ENCODE measurements around the gene PRDM16.

The PRDM16 gene

DNA sequence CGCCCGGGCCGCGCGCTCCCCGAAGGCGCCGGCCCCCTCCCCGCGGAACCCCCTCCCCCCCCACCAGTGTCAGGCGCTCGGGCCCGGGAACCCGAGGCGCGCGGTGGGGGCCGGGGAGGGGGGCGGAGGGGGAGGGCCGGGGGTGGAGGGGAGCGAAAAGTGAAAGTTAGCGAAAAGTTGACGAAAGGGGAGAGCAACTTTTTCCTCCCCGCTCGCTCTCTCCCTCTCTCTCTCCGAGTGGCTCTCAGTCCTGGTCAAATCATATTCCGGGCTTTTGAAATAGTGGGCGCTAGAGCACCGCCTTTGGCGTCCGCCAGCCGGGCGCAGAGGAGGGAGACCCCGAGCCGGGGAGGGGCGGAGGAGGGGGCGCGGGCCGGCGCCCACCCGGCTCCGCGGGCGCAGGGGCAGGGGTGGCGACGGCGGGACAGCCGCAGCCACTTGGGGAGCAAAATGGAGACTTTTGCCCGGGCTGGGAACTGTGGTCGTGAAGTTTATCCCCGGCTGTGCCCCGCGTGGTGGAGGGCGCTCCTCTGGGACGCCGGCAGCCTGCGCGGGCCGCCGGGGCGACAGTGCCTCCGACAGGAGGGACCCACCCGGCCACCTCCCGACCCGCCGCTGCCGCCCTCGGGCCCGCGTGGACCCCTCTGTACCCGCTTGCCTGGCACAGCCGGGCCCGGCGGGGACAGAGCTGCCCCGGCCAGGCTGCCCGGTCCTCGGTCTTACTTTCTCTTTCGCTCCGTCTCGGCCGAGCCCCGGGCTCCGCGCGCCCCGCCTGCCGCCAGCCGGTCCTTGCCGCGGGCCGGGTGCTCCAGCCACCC is 697 bp downstream of the PRDM16 start:
- DNase-seq (ENCODE audit: low spot score), result no peak

DNA sequence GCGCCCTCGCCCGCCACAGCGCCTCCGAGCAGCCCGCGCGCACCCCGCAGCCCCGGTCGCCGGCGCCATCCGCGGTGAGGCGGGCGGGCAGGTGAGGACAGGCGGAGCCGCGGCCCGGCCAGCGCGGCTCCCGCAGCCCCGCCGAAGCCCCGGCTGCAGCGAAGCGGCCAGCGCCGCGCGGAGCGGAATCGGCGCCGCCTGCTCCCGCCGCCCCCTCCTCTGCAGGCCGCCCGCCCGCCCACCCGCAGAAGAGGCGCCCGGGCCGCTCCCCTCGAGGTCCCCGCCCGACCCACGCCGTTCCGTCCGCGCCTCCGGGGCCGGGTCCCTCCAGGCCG is 1.3 kb downstream of the PRDM16 start:
- no peak for DNase-seq (ENCODE audit: low spot score)

DNA sequence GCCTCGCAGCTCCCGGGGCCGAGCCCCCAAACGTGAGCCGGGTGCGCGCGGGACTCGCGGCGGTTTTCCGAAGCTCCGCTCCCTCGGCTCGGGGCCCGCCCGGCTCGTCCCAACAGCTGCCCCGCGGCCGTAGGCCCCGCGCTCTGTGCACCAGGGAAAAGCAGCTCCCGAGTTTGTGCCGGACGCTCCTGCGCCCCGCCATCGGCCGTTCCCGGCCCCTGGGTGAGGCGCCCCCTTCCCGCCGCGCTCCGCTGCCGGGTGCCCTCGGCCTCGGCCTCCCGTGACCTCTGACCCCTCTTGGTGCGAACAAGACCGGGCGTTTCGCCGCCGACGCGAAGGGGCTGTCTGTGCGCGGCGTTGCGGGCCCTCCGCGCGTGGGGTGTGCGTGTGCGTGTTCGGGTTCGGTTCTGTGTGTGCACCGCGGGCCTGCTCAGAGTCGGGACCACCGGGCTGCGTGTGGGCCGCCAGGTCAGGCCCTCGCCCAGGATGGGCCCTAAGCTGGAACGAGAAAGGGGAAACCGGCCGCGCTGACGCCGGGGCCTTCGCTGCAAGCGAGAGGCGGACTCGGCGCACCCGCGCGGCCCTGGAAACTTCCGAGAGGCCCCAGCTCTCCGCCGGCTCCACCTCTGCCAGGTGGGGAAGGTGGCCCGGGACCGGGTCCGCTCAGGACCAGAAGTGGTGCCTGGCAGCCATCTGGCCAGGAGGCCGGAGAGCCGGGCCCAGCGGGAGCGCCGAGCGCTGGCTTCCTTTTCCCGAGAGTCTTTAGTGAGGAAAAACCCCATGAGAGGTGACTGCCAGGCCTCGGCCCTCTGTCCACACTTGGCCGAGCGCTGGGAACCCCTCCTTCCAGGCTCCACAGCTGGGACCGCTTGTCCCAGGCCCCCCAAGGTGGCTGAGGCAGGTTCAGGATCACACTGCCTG is 1.9 kb downstream of the PRDM16 start:
- DNase-seq (ENCODE audit: low spot score), result no peak

DNA sequence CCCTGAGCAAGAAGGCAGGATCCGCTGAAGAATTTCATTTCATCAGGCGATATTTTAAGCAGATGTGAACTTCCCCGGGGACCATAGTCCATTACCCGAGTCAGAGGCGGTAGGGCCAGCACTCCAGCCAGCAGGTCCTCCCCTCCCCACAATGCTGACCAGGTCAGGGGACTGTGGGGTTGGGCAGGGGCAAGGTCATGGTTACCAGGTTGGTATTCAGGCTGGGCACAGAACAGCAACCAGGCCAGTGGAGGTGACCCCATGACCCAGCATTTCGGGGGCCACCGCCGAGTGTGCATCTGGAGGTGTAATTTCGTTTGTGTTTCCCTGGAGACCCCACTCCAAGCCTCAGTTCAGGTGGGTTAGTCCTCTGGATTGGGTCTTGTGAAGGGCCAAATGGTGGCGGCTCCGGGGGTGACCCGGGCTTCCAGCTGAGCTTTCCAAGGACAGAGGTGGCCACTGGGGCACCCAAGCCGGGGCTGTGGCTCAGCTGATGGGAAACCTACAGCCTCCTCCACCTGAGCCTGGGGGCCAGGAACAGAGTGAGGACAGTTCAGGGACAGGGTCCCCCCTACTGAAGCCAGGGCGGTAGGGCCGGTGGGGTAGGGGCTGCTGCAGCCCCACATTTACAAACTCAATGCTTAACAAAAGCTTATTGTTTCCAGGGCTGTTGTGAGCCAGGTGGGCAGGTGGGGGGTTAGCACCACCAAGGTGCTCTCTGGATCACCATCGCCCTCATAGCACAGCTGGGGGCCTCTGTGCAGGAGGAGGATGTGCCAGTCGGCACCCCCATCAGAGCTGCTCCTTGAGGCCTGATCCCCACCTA is 2.8 kb downstream of the PRDM16 start:
- no peak for DNase-seq (ENCODE audit: low spot score)

DNA sequence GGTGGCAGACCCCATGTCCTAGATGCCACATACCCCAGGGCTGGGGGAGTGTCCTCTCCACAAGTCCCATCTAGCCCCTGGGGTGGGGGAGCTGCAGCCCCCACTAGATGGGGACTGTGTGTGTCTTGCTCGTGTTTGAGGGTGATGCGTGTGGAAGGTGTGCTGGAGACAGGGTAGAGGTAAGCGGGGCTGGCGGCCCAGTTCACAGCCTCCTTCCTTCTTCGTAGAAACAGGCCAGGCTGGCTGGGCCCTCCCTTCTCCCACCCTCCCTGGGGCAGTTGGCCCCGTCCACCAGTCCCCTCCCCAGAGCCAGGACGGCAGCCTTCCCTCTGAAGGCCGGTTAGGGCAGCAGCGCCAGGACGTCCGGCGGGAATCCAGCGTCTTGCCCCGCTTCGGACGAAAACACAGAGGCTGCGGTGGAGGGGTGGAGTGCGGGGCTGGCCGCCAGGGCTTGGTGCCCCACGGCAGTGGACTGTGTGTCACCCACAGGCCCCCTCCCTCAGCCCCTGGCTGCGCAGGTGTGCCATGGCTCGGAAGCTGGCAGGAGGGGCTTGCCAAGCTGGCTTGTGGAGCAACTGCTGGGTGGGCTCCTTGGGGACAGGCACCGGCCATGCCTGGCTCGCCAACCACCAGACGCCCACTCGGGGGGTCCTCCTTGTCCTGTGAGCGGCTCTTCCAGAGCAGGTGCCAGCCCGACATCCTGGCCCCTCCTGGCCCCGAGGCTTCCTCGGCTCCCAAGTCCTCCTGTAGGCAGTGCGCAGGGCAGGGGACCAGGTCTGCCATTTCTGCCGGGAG is 3.6 kb downstream of the PRDM16 start:
- DNase-seq (ENCODE audit: low spot score), result no peak

DNA sequence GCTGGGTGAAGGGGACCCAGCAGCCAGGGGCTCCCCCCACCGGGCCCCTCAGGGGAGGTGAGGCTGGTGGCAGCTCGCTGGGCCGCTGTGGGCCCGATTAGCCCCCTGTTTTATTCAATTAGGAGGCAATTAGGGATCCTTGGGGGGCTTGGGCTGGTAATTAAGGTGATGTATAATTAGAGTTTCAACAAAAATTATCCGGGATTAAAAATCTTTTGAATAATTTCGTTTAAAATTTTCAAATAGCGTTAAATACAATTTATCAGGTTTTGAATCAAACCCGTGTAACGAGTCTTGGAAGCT is 4.1 kb downstream of the PRDM16 start:
- DNase-seq (ENCODE audit: low spot score), result no peak

DNA sequence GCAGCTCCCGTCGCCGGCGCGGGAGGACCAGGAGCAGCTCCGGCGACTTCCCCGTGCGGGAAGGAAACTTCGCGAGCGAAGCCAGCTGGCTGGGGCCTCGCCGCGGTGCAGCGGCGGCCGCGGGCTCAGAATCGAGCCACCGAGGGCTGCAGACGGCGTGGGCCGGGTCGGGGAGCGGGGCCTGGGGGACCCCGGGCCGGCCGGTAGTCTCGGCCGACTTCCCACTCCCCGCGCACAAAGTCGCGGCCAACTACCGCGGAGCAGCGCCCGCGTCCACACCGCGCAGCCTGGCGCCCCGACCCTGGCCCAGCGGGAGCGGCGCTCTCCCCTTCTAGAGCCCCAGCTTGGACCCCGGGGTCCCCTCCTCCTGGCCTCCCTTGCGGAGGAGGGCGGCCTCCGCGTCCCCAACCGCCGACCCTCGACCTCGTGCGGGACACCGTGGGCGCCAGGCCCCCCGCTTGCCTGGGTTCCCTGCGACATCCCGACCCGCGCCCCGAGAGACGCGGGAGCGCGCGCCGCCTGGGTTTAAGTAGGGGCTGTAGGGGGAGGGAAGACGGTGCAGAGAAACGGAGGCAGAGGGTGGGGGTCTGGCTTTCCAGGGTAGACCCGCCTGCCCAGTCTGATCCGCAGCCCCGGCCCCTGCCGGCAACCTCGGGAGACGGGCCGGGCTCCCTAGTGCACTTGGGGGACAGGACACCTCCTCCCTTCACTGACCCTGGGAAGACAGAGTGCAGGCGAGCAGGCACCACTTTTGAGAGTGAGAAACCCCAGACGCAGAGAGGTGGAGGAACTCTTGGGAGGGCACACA is 4.7 kb downstream of the PRDM16 start:
- no peak for DNase-seq (ENCODE audit: low spot score)

DNA sequence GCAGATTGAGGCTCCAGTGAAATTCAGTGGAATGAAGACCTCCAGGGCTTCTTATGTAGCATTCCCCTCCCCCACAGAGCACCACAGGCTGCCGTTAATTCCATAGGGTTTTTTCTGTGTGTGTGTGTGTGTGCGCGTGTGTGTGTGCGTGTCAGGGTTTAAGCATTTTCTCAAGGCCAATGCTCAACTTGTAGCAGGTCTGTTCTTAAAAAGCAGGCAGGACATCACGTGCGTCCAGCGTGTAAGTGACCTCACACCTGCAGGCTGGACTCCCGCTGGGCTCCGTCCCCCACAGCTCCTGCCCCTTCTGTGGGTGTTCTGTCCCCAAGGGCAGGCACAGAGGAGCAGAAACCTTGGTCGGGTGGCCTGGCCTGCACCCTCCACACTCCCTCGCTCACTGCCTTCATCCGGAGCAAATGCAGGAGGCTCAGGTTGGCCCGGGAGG is 5.3 kb downstream of the PRDM16 start:
- DNase-seq (ENCODE audit: low spot score), result no peak

DNA sequence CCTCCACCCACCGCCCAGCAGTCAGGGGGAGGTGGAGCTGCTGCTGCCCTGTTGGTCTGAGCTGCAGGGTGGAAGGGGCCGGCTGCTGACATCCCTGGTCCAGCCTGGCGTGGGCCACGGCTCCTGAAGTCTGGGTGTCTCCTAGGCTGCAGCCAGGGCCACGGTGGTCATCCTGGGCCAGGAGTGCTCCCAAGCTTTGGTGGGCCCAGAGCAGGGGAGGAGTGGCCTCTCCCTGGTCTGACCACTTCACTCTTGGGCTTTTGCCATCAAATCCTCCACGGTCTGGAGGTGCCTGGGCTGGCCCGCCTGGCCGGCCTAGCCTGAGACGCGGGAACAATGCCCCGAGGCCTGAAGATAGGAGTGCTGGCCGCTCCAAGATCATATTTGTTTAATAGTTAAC is 5.8 kb downstream of the PRDM16 start:
- DNase-seq (ENCODE audit: low spot score), result no peak

DNA sequence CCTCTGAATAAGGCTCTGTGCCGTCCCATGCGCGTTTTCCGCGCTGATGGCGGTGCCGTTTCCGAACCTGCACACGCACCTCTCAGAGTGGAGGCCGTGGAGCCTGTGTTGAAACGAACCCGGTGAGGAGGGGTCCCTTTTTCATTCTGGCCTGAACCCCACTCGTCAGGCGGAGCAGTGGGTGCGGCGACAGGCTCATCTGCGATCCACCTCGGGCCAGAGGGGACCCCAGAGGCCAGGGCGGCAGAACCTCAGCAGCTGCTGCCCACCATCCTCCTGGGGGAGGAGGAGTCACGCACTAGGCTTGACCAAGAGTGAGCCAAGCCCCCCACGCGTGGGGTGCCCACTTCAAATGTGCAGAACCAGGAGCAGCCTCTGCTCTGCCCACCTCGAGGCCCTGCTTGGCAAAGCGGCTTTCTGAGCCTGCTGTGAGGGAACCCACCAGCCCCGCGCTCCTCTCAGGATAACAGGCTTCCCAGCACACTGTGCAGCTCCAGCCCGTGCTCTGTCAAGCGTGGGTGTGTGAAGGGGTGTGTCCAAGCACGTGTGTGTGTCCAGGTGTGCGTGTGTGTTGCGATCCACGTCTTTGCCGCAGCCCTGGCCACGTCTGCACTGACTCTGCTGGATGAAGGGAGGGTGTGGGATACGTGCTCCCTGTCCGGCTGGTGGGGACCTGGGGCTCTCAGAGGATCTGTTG is 6.8 kb downstream of the PRDM16 start:
- no peak for DNase-seq (ENCODE audit: low spot score)

DNA sequence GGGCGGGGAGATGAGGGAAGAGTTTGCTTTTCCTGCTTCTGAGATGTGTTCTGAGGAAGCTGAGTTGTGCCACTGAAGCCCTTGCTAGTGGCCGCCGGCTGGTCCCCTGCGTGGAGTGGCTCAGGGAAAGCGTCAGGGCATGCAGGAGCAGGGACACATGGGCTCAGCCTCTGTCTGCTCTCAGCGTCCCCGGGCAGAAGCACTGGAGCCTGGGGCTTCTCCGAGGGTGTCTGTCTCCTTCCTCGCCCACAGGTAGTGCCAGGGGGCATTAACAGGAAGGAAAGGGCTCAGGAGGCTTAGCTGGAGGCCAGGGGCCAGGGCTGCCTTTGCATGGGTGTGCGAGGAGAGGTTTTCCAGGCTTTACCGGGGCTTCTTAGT is 7.3 kb downstream of the PRDM16 start:
- no peak for DNase-seq (ENCODE audit: low spot score)

DNA sequence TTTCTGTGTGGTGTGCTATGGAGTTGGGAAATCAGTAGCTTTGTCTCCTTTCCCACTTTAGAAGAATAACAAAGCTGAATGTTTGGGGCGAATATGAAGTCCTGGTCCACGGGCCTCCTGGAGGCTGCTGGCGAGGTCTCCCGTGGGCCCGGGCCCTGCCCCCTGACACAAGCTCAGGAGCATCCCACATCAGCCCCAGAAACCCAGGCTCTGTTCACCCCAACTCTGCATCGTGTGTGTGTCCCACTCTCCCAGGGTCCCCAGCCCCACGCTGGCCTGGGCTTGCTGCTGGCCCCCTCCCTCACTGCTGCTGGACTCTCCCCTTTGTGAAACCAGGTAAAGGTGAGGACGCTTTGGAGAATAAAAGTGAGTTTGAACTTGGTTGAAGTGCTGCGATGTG is 8.1 kb downstream of the PRDM16 start:
- DNase-seq (ENCODE audit: low spot score), result no peak

DNA sequence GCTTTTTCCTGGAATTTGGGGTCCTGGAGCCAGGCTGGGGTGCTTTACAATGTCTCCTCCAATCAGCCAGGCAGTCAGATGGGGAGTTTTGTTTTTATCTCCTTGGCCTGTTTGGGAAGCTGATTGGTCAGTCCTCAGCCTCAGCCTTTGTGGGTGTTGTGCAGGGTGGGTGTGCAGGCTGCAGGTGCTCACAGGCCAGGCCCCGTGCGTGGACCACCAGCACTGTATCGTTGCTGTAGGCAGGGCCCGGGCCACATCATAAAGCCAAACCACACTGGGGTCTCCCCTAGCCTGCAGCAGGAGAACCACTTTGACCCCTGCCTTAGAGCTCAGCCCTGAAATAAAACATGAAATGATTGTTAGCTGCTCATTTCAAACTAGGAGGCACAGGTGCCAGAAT is 8.6 kb downstream of the PRDM16 start:
- no peak for DNase-seq (ENCODE audit: low spot score)

DNA sequence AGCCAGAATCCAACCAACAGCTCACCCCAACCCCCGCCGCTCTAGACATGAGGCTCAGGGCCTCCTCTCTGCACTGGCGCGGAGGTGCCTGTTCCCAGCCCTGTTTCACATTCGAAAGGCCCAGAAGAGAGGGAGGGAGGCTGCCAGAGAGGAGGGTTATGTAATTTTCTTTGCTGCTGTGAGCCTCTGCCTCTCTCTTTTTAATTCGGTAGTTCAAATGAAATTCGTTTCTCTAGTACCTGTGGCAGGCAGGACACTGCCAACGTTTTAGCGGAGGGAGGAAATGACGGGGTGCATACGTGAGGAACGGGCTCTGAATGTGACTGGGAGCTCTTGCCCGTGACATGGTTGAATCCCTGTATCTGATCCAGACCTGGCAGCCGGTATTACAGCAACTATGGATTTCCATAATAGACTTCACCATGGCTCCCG is 9.4 kb downstream of the PRDM16 start:
- DNase-seq (ENCODE audit: low spot score), result no peak

DNA sequence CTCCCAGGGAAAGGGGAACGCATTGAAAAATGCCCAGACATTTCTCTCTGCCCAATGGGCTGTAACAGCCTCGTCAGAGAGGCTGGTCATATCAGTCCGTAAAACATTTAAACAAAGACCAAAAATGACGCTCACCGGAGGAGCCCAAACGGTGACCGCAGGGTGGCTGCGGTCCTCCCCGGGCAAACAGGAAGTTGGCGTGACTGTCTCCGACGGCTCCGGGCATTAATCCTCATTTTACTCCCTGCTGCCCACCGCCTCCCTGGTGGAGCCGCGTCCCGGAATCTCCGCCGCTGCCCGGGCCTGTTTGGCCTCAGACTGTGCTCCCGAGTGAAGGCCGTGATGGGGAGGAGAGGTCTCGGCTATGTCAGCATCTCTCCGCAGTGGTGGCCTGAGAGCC is 9.9 kb downstream of the PRDM16 start:
- no peak for DNase-seq (ENCODE audit: low spot score)

DNA sequence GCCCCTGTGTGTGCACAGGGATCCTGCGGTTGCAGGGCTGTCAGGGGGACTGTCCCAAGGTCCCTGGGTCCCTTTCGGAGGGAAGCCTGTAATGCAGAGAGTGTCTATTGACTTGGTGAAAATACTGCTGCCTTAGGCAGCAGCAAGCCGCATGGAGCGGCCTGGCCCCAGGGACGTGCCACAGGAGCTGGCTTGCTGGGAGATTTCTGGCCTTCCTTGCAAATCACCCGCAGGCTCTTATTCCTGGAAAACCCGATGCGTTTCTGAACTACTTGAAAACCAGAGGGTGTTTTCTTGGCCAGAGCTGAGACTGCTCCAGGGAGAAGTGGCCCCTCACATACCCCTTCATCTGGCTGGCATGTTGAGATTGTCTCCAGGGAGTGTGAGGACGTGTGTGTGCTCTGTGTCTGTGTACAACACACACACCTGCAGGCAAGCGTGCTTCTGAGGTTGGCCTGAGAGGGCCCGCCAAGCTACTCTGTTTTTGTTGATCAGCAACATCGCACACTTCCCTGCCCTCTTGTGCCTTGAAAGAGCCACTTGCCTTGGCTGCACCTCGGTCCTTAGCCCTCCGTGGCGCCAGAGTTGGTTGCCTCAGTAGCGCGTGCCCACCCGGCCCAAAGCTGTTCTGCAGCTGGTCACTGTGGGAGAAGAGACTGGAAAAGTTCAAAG is 10.5 kb downstream of the PRDM16 start:
- no peak for DNase-seq (ENCODE audit: low spot score)

DNA sequence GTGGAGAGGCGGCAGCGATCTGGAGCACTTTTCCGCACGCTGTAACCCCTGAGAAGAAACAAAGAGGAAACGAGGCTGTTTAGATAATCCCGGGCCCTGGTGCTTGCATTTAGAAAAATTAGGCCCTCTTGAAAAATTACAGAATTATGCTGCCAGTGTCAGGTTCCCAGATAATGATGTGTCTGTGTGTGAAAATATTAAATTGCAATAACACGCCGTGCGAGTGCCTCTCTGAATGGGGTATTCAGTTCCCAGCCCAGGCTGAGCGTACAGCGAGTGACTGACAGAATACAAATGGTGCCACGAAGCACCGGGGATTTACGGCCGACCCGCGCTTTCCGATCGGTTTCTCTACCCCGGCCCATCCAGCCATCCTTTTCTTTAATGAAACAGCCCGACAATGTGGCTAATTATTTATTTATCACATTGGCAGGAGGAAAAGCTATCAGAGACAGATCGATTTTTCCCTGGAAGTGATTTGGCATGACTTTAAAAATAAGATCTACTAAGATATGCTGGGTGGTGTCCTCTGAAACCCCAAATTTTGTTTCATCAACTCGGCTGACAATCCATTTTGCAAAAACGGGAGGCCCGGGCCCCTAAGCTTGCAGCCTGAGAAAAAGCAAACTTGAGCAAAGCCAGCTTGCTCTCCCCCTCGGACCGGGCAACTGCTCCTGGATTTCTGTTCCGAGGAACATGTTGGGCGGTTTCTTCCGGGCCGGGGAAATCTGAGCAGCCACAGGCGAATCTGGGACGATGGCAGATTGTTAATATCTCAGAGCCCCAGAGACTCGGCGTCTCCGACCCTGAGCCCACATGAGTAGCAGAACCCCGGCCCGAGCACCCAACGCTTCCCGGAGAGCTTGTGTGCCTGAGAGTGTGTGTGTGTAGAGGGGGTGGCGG is 11.3 kb downstream of the PRDM16 start:
- DNase-seq (ENCODE audit: low spot score), result no peak

DNA sequence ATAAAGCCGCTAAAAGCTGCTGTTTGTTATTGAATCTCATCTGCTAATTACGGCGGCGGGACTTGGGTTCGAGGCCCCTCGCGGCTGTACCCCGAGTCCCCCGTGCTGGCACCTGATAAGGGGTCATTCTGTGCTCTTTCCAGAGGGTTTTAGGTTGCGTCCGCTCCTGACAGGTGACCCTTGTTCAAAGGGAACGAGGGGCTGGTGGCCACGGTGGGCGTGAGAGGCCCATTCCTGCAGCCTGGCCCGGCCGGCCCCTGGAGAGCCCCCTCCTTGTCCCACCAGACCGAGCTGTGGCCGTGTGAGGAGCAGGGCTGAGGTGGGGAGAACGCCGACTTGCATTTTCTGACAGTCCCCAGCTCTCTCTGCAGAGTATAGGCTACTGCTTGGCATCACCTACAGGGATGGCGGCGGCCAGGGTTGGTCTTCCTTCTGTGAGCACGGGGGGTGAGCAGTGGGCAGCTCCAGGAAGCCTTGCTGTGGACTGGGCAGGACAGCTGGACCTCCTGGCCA is 12.2 kb downstream of the PRDM16 start:
- no peak for DNase-seq (ENCODE audit: low spot score)
